DMS79 (cell line): ENCODE results near the gene GOLT1B.
A peak's percentile ranks its signal among the peaks of the same experiment; 100 is the strongest.

Experiments
- DNase-seq: peaks from one replicate; lab custom pipeline; 2025; lab: John Stamatoyannopoulos, UW

GOLT1B gene

DNA sequence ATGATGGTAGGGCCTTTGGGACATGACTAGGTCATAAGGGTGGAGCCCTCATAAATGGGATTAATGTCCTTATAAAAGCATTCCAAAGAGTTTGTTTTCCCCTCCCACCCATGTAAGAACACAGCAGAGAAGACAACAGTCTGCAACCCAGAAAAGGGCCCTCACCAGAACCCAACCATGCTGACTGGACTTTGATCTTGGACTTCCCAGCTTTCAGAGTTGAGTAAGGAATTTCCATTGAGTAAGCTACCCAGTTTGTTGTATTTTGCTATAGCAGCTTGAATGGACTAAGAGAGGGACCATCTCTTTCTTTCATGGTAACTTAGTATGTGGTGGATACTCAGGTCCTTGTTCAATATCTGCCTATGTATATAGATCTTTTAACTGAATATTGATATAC is 21.6 kb downstream of the GOLT1B start:
- DNase-seq, result no peak

DNA sequence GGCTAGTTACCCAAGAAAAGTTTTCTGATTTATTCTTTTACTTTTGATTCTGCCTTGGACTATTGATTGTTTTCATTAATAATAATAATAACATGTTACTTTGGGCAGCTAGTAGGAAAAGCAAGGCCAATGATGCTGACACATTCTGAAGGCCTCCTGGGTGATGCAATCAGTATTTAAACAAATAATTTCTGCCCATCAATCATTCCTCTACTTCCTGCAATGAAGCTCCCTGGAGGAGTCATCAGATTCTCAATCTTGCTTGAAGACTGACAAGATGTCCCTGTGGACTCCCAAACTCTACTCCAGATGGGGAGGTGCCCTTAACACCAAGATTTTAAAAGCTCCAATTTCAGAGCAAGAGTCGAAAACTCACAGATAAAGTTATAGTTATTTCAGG is 24.5 kb downstream of the GOLT1B start, which contains the start of gene SPX:
TSS of gene SPX (plus strand) at position 244 of the 400 bp plus-strand sequence. CDS start 177 bp downstream, outside the sequence.
- DNase-seq, result no peak

DNA sequence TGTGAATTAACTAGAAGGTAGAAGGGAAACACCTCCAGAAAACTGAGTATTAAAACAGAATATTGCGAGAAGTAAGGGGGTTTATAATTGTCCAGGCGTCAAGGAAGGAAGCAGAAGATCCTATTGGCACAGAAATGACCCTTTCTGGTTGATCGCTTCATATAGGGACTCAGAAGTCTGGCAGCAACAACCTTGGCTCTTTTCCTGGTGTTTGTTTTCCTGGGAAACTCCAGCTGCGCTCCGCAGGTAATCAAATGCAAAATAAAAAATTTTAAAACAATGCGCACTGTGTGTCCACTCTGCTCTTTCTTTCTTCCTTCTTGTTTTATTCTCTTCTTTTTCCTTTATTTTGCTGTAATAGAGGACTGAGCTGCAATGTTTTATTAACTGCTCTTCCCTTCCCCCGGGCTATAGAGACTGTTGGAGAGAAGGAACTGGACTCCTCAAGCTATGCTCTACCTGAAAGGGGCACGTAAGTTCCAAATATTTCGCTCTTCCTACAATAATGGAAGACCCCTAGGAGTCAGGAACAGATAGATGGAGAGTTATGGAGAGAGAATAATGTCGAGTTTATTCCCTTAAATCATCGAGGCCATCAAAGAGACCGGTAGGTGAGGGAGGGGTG is 25.2 kb downstream of the GOLT1B start:
- no peak for DNase-seq

DNA sequence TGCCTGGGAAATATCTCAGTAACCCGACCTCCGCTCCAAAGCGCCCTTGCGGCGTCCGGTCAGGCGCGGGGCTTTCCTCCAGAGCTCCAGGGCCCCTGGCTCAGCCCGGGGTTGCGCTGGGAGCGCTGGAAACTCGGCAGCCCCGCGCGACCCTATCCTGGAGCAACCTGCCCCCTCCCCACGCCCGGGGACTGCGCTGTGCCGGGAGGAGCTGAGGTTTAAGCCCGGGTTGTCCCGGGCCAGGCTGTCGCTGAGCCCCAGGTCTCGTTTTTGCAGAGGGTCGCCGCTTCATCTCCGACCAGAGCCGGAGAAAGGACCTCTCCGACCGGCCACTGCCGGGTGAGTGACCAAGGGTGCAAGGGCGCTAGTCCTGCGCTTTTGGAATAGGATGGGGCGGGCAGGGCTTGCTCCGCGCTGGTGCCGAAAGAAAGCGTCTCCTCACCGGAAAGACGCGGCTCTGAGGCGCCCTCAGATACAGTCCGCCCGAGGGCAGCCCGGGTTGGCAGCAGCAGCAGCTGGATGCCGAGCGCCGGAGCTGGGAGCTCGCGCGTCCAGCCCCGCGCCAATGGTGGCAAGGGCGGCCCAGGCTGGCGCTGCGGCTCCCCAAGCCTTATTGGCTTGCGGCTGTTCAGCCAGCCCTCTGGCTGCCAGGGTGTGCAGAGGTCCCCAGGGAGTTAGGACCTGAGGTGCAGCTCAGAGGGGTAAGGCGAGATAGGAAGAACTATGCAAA is 26.0 kb downstream of the GOLT1B start:
- peak; percentile 7 for DNase-seq

DNA sequence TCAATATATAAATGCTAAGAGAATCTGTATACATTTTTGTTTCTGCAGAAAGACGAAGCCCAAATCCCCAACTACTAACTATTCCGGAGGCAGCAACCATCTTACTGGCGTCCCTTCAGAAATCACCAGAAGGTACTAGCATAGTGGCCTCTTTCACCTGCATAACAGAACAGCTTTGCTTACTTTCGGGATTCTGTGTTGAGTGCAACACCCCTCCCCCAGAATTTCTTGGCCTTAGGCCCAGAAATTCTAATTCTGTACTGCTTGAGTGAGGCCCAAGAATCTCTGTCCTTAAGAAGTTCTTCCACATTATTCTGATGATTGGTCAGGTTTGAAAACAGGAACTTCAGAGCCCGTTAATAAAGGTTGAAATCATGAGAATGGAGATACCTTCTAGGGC is 27.4 kb downstream of the GOLT1B start:
- peak; percentile 12 for DNase-seq

DNA sequence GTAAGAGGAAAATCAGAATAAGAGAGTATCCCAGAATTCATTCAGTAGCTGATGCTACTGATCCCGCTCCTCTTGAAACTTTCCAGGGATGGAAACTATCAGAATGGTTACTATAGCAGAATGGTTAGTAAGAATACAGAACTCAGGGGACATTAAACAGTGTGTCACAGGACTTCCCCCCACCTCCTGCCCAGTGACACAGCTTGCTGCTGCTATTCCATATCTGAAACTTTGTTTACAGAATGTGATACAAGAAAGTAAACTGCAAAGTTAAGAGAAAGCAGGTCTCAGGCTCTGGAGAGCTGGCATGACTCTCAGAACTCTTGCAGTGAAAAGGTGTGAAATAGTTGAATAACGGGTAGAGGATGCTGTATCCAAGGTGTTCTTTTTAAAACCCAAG is 27.9 kb downstream of the GOLT1B start:
- no peak for DNase-seq

DNA sequence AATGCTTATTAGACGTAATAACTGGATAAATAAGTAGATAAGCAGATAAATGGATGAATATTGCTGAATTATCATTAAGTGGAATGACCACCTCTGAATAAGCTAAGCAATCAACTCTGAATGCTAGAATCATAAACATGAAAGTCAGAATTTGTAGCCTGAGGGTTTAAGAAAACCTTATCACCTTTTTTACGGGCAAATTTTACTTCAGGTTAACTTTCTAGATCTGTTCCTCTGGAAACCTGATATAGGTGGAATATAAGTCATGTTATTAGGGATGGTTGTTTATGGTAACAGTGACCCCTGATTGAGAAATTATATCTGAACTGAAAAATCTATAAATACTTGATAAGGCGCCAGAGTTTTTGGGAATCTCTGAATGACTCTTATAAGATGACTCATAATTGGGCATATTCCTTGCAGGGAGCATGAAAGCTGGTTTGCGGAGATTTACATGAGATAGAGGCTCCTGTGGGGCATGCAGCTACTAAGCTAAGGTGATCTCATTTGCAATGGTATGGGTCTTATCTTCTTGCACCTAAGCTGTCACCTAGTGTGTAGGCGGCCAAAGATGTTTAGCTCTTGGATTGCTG is 36.6 kb downstream of the GOLT1B start:
- DNase-seq, result no peak

DNA sequence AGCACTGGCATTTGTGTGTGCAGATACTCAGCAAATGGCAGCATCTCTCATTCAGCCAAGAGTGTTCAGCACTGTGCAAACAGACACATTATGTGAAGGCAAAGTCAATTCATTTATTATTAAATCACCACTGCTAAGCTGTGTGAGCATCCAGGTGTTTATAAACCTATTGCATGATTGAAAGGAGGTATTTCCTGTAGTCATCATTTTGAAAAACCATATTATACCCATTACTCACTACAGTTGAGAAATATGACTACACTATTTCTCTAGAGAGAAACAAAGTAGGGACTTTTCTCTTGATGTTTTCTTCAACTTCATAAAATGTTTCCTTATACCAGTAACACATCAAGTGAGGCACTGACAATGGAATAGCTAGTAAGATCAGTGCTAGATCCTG is 38.2 kb downstream of the GOLT1B start:
- DNase-seq, result no peak

DNA sequence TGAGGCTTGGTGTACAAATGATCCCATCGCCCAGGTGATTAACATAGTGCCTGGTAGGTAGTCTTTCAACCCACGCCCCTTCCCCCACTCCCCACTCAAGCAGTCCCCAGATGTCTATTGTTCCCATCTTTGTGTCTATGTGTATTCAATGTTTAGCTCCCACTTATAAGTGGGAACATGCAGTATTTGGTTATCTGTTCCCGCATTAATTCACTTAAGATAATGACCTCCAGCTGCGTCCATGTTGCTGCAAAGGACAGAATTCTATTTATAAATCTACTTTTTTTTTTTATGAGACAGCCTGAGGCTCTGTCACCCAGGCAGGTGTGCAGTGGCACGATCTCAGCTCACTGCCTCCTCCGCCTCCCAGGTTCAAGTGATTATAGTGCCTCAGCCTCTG is 40.2 kb downstream of the GOLT1B start:
- DNase-seq, result no peak

DNA sequence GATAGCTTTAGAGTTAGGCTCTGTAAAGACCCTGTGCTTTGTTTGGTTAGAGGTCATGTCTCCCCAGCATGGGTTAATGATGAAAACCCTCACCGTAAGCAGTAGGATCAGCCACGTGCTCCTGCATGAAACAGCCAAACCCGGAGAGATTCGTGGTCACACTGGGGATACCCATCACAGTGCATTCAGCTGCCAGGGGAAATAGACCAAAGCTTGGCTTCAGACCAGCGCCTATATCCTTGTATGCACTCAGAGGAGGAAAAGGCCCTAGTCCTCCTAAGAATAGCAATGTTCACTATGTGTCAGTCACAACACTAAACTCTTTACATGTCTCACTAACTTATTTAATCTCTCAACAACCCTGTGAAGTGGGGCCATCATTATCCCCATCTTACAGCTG is 40.8 kb downstream of the GOLT1B start:
- no peak for DNase-seq

DNA sequence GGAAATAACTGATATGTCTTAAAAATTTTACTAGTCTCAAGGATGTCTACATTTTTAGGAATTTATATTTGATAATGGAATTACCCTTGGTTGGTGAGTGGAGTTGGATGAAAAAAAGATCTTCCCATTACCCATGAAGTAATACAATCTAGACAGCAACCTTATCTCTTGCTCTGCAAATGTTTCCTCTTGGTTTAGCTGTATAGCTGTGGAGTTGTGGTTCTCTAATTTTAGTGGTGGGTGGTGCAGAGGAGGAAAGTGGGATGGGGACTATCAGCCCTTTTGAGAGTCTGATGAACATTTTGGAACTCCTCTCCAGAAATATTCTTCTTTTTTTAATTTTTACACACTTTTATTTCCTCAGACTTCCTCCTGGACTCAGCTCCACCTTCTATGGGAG is 41.6 kb downstream of the GOLT1B start:
- DNase-seq, result no peak

DNA sequence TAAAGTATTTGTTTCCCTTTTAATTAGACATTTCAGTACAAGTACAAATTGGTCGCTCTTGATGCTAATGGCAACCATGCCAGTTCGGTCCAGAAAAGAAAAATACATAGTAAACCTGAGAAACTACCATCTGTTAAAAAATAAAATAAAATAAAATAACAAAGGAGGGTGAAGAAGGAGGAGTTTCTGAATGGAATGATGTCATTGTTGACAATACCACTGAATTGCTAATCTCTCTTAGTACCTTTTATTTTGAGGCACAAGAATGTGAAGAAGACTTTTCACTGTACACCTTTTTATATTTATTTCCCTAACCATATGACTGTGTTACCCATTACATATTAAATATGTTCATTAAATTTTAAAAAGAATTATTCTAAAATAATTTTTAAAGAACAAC is 44.0 kb downstream of the GOLT1B start:
- DNase-seq, result no peak

DNA sequence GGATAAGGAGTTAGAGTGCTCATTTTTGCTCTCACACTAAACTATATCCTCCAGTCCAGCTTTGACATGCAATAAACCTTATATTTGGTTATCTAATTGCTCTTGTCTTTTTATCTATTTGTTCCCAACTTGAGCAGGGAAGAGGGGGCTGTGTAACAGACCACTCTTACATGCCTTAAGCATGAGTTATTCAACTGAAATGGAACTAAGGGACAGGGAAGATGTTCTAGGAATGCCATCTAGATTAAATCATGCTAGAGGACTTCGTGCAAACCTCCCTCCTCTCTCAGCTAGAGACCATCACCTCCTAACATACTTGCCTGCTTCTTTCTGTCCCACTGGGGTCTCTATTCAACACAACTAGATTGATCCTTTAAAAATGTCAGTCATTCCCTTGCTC is 45.1 kb downstream of the GOLT1B start:
- DNase-seq, result no peak

DNA sequence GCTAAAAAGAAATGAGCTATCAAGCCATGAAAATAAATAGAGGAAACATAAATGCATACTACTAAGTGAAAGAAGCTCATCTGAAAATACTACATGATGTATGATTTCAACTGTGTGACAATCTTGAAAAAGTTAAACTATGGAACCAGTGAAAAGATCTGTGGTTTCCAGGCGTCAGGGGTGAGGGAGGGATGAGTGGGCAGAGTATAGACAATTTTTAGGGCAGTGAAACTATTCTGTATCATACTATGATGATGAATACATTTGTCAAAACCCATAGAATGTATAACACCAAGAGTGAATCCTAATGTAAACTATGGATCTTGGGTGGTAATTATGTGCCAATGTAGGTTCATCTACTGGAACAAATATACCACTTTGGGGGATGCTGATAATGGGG is 45.8 kb downstream of the GOLT1B start:
- no peak for DNase-seq

DNA sequence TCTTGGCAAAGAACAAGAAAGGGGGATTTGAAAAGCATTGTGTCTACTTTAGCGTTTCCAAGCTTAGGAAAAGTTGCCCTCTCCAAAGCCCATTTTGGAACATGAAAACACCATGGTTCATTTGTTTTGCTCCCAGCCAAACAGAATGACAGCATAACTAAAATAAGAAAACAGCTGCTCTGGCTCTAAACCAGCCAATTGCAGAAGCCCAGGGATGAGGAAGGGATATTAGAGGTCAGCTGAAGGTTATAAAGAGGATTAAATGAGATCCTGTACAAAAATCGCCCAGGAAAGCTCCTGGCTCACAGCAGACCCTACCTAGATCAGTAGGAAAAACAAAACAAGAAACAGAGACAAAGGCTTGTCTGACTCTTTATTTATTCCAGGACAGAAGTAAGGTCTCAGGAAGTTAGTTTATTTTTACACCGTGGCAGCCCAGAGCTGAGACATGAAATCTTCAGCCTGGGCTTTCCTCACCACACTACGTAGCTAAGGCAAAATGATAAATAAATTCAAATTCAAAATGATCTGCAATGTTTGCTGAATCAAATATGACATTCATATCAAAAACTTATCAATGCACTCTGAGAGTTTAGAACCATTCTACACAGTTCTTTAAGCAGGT is 50.4 kb downstream of the GOLT1B start:
- DNase-seq, result no peak

DNA sequence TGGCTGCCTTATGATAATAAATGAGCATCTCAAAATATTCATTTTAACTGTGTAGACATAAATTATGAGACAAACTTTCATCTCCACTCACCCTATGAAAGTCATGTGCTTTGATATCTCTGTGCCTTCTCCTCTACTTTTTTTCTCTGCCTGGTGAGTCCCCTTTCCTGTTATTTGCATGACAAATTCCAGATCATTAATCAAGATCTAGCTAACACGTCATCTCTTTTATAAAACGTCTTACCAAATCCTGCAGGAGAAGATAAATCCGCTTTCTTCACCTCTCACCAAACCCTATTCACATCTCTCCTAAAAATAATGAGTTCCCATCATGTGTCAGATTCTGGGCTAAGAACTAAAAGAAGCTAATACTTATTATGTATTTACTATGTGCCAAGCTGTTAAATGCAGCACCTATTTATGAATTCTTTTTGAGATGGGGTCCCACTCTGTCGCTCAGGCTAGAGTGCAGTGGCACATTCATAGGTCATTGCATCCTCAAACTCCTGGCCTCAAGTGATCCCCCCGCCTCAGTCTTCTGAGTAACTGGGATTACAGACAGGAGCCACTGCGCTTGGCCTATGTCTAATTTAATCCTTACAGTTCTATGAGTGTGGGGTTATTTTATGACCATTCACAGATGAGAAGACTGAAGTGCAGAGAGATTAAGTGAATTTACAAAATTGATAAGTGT is 51.2 kb downstream of the GOLT1B start:
- DNase-seq, result no peak

DNA sequence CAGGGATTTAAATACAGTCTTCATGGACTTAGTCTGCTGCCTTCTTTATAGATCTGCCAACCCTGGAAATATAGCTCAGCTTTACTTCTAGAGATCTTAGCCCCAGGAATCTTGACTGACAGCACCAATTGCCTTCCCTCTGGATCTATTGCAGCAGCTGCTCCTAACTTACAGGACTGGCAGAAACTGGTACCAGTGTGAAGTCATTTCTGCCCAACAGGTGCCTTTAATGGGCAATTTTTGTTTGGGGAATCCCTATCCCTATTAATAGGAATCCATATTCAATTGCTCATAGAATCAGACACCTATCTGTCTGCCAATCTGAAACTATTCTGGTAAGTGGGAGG is 51.7 kb downstream of the GOLT1B start:
- no peak for DNase-seq

DNA sequence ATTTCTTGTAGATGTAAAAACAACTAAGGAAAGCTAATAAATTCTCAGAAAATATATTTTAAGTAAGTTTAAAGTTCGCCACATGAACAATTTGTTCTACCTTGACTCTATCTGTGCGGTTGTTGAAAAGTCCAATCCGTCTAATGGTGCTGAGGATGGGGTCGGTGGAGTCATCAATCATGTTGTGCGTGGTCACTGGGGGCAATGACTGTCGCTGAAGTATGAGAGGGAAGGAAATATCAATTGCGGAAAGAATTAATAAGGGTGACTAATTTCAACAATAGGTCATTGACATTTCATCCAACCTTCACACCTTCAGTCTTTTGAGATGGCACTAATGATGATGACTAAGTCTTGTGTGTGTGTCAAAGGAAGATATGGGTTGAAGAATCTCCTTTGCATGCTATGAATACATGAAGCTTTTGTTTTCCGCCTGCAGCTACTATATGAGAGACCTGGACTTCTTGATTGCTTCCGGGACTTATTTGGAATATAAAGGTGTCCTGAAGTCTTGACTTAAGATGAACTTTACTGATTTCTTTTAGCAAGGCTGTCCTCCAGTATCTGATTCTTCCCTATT is 56.6 kb downstream of the GOLT1B start:
- no peak for DNase-seq

DNA sequence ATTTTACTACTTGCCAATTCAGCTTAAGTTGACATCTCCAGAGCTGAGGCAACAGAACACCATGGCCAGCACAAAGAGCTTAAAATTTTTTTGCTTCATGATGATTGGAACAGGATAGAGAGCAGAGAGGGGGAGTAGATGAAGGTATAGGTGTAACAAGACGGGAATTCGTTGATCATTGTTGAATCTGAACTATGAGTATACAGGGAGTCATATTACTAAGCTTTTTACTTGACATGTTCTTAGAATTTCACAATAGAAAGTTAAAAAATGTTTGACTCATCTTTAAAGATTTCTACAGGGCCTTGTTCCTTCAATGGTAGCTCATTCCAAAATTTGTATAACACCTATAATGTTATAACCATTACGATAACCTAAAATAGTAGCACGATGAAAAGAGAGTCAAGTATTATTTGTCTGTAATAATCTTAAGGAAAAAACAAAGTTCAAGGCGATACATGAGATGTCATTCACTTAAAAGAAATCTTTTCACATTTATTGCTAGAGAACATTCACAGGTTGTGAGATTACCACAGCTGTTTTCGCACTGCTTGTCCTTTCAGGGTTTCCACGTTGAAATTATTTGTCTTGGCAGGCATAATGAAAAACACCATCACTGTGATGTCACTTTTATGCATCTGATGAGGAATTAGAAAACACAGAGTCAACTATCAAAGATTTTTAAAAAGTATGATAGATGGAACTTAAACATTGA is 58.4 kb downstream of the GOLT1B start:
- DNase-seq, result no peak

DNA sequence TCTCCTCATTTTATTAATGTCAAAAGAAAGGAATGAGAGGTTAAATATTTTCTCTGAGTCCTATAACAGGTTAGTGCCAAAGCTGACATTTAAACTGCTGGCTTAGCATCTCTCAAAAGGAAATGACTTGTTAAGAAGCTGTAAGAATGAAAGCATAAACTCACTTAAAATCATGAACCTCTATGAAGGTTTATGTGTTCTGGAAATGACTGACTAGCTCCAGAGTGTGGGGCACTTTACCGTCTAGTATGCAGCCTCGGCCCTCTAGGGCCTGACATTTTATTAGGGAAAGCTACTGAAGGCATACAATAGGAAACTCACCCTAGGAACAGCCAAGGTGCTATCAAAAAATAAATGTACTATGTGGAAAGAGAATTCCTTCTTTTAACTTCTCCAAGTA is 59.6 kb downstream of the GOLT1B start:
- no peak for DNase-seq

DNA sequence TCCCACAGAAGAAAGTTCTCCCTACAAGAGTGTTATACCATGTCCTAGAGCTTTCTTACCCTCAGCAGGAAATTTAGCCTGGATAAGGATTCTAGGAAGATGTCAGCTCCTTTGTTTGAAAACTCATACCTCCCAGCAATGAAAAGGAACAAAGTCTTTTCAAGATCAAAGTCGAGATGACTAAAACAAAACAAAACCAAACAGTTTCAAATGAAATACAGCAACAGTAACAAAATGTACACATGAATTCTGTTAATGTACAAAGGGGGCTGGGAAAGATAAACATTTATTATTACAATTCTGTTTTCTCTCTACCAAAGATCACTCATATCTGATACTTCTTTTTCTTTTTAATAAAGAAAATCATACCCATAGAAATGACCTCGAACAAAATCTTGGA is 61.3 kb downstream of the GOLT1B start:
- no peak for DNase-seq
